ENCODE data around the gene LIN28B.

DNA sequence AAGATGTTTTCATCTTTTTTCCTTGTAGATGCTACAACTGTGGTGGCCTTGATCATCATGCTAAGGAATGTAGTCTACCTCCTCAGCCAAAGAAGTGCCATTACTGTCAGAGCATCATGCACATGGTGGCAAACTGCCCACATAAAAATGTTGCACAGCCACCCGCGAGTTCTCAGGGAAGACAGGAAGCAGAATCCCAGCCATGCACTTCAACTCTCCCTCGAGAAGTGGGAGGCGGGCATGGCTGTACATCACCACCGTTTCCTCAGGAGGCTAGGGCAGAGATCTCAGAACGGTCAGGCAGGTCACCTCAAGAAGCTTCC is 121.4 kb downstream of the LIN28B start:
- TF ChIP-seq, protein P1, sequence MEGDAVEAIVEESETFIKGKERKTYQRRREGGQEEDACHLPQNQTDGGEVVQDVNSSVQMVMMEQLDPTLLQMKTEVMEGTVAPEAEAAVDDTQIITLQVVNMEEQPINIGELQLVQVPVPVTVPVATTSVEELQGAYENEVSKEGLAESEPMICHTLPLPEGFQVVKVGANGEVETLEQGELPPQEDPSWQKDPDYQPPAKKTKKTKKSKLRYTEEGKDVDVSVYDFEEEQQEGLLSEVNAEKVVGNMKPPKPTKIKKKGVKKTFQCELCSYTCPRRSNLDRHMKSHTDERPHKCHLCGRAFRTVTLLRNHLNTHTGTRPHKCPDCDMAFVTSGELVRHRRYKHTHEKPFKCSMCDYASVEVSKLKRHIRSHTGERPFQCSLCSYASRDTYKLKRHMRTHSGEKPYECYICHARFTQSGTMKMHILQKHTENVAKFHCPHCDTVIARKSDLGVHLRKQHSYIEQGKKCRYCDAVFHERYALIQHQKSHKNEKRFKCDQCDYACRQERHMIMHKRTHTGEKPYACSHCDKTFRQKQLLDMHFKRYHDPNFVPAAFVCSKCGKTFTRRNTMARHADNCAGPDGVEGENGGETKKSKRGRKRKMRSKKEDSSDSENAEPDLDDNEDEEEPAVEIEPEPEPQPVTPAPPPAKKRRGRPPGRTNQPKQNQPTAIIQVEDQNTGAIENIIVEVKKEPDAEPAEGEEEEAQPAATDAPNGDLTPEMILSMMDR (IDR thresholded peaks at IDR 0.05): no peak
- no peak for TF ChIP-seq ZFX (IDR thresholded peaks at IDR 0.05; ENCODE audit: borderline replicate concordance)
